Measurements from ENCODE around the gene MBD3L2B.

Gene MBD3L2B

GRCh38 chr19:7000333-7000732, 20.9 kb downstream of the MBD3L2B start:
- H3K4me3 ChIP-seq (ENCODE audit: low read length), result no peak overlapping the region
- DNase-seq (ENCODE audit: low read depth), result no peak
- TF ChIP-seq, protein P1, sequence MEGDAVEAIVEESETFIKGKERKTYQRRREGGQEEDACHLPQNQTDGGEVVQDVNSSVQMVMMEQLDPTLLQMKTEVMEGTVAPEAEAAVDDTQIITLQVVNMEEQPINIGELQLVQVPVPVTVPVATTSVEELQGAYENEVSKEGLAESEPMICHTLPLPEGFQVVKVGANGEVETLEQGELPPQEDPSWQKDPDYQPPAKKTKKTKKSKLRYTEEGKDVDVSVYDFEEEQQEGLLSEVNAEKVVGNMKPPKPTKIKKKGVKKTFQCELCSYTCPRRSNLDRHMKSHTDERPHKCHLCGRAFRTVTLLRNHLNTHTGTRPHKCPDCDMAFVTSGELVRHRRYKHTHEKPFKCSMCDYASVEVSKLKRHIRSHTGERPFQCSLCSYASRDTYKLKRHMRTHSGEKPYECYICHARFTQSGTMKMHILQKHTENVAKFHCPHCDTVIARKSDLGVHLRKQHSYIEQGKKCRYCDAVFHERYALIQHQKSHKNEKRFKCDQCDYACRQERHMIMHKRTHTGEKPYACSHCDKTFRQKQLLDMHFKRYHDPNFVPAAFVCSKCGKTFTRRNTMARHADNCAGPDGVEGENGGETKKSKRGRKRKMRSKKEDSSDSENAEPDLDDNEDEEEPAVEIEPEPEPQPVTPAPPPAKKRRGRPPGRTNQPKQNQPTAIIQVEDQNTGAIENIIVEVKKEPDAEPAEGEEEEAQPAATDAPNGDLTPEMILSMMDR (conservative IDR thresholded peaks at IDR 0.05; ENCODE audit: low read length), result no peak

- no peak for DNase-seq (ENCODE audit: low read depth)
- TF ChIP-seq, protein P1 (conservative IDR thresholded peaks at IDR 0.05; ENCODE audit: low read length), result no peak
- no peak overlapping the region for H3K4me3 ChIP-seq (ENCODE audit: low read length)
Observed at GRCh38 chr19:6999933-7000332, 21.3 kb downstream of the MBD3L2B start.

GRCh38 chr19:6997679-6998445, 23.4 kb downstream of the MBD3L2B start:
- TF ChIP-seq, protein P1 (conservative IDR thresholded peaks at IDR 0.05; ENCODE audit: low read length), result no peak
- H3K4me3 ChIP-seq (ENCODE audit: low read length), result no peak overlapping the region
- DNase-seq (ENCODE audit: low read depth), result peak; percentile 4

DNA sequence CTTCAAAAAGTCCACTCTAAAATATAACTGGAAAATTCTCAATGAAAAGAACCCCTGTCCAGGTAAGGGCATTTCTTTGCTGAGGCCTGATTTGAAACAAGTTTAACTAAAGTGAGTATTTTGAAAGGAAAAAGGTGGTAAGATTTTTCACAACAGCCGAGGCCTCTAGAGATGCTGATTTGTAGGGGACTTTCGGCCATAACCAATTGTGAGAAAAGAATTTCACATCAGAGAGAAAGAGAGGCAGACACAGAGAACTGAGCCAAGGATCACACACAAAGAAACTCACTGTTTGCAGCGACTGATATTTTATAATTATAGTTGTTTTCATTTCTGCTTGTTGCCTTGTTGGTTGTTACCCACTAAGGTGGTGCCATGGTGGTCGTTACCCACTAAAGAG, 24.4 kb downstream of the MBD3L2B start:
- H3K4me3 ChIP-seq (ENCODE audit: low read length), result no peak overlapping the region
- TF ChIP-seq, protein P1 (conservative IDR thresholded peaks at IDR 0.05; ENCODE audit: low read length), result no peak
- no peak for DNase-seq (ENCODE audit: low read depth)

DNA sequence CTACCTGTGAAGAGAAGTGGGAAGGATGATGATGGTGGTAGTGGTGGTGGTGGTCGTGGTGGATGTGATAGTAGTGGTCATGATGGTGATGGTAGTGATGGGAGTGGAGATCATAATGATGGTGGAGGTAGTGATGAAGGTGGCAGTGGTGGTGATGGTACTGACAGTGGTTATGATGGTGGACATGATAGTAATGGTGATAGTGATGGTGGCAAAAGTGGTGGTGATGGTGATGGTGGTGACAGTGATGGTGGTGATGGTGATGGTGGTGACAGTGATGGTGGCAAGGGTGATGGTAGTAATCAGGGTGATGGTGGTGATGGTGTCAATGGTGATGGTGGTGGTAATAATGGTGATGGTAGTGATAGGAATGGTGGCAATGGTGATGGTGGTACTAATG, 26.2 kb downstream of the MBD3L2B start:
- TF ChIP-seq, protein P1 (conservative IDR thresholded peaks at IDR 0.05; ENCODE audit: low read length), result no peak
- H3K4me3 ChIP-seq (ENCODE audit: low read length), result no peak overlapping the region
- no peak for DNase-seq (ENCODE audit: low read depth)

DNA sequence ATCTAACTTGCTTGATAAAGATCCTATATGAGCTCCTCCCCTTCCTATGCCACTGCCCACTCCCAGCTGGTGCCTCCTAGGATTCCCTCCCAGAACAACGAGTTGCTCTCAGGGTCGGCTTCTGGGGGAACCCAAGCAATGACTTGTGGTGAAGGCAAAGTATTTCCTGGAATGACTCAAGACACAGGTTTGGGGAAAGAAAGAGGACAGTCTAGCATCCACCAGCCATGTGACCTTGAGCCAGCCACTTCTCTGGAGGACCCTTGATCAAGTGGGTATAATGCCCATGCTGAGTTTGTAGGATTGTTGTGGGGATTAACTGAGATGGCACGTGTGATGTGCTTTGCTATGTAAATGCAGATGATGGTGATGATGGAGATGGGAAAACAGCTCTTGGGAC, 33.0 kb downstream of the MBD3L2B start:
- DNase-seq (ENCODE audit: low read depth), result no peak
- TF ChIP-seq, protein P1 (conservative IDR thresholded peaks at IDR 0.05; ENCODE audit: low read length), result no peak

DNA sequence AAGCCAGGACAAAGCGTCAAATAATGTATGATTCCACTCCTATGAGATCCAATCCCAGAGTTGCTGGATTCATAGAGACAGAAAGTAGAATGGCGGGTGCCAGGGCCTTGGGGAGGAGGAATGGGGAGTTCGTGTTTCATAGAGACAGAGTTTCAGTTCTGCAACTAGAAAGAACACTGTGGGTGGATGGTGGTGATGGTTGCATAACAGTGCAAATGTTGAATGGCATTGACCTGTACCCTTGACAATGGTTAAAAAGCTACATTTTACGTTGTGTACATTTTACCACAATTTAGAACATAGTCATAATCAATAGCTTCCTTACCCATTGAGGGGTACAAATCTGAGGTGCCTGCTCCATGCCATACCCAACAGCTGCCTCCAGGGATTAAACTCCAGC, 33.4 kb downstream of the MBD3L2B start:
- no peak for DNase-seq (ENCODE audit: low read depth)
- TF ChIP-seq, protein P1 (conservative IDR thresholded peaks at IDR 0.05; ENCODE audit: low read length), result no peak

More for the DNA sequence above, 33.0 kb downstream of the MBD3L2B start:
- H3K4me3 ChIP-seq (ENCODE audit: low read length), result no peak overlapping the region

More for the DNA sequence above, 33.4 kb downstream of the MBD3L2B start:
- no peak overlapping the region for H3K4me3 ChIP-seq (ENCODE audit: low read length)
